ENCODE measurements around the gene USH2A. TPM values are rescaled to one million over a fixed set of nuclear protein-coding genes. Genes with fewer than 3 reads are reported as not detected.

USH2A gene
- total RNA-seq, 2 experiments from 2014 or later, result not detected

DNA sequence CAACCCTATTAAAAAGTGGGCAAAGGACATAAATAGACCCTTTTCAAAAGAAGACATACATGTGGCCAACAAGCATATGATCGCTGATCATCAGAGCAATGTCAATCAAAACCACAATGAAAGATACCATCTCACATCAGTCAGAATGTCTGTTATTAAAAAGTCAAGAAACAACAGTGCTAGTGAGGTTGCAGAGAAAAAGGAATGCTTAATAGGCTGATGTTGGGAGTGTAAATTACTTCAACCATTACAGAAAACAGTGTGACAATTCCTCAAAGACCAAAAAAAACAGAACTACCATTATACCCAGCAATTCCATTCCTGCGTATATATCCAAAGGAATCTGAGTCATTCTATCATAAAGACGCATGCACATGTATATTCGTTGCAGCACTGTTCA is 13.2 kb downstream of the USH2A start:
- Mint-ChIP-seq H3K4me3 (no peak overlapping the region), H3K27me3 (no peaks in the 10 kb centered on the region), H3K4me1 (ENCODE audit: low read depth) (no peaks in the 10 kb centered on the region), H3K9me3 (peaks cover 6% of the 10 kb centered on the region), H3K27ac (no peak overlapping the region), H3K36me3 (ENCODE audit: low read depth) (no peaks in the 10 kb centered on the region)
- ChIA-PET CTCF (no interaction called here), POLR2A (no interaction called here)
- Histone ChIP-seq H3K27me3 (ENCODE audit: control insufficient read depth in 1 of 2, insufficient read depth in 2 of 2, low read length in 2 of 2) (no peaks in the 10 kb centered on the region), H3K27ac (ENCODE audit: low read depth in 1 of 2, low read length in 2 of 2) (no peak overlapping the region), H3K36me3 (ENCODE audit: insufficient read depth, low read length) (no peaks in the 10 kb centered on the region), H3K9me3 (ENCODE audit: control insufficient read depth in 1 of 2, insufficient read depth in 1 of 2, low read length in 2 of 2) (peaks cover 0 to 5% of the 10 kb centered on the region in 2 experiments), H3K4me1 (ENCODE audit: insufficient read depth, low read length) (no peaks in the 10 kb centered on the region), H3K4me3 (ENCODE audit: low read length) (no peak overlapping the region)
- intact Hi-C loops (cut with DNase I, micrococcal nuclease), result no loop called here
- DNase-seq (no peak), ATAC-seq (ENCODE audit: poor library complexity) (no peak)
- TF ChIP-seq, protein P1, sequence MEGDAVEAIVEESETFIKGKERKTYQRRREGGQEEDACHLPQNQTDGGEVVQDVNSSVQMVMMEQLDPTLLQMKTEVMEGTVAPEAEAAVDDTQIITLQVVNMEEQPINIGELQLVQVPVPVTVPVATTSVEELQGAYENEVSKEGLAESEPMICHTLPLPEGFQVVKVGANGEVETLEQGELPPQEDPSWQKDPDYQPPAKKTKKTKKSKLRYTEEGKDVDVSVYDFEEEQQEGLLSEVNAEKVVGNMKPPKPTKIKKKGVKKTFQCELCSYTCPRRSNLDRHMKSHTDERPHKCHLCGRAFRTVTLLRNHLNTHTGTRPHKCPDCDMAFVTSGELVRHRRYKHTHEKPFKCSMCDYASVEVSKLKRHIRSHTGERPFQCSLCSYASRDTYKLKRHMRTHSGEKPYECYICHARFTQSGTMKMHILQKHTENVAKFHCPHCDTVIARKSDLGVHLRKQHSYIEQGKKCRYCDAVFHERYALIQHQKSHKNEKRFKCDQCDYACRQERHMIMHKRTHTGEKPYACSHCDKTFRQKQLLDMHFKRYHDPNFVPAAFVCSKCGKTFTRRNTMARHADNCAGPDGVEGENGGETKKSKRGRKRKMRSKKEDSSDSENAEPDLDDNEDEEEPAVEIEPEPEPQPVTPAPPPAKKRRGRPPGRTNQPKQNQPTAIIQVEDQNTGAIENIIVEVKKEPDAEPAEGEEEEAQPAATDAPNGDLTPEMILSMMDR (IDR thresholded peaks at IDR 0.05), result no peak

DNA sequence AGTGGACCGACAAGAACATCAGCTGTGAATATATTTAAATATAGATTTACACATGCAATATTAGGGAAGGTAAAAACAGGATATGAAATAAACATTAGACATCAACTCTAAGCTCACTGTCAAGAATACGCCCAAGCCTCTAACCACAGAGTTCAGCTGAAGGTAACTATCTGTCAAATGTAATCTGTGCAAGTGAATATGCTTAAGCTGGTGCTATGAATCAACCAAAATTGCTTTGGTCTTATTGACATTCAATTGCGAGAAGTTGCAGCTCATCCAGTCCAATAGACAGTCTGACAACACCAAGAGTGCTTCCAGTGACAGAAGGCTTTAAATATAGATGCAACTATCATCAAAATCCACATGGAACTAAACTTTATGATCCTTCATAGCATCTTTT is 32.3 kb downstream of the USH2A start:
- ATAC-seq (ENCODE audit: poor library complexity) (no peak), DNase-seq (no peak)
- H3K4me1 Mint-ChIP-seq (ENCODE audit: low read depth), result no peaks in the 10 kb centered on the region
- H3K27ac ChIP-seq (ENCODE audit: low read depth in 1 of 2, low read length in 2 of 2), result no peak overlapping the region
- peaks cover 2% of the 10 kb centered on the region for H3K9me3 Mint-ChIP-seq
- no peaks in the 10 kb centered on the region for H3K27me3 Mint-ChIP-seq
- TF ChIP-seq, protein P1 (IDR thresholded peaks at IDR 0.05), result no peak
- H3K4me3 ChIP-seq (ENCODE audit: low read length), result no peak overlapping the region
- no peak overlapping the region for H3K27ac Mint-ChIP-seq
- H3K27me3 ChIP-seq (ENCODE audit: control insufficient read depth in 1 of 2, insufficient read depth in 2 of 2, low read length in 2 of 2), result no peaks in the 10 kb centered on the region
- no peaks in the 10 kb centered on the region for H3K36me3 Mint-ChIP-seq (ENCODE audit: low read depth)
- H3K9me3 ChIP-seq (ENCODE audit: control insufficient read depth in 1 of 2, insufficient read depth in 1 of 2, low read length in 2 of 2), result no peaks in the 10 kb centered on the region
- H3K4me3 Mint-ChIP-seq, result no peak overlapping the region
- H3K36me3 ChIP-seq (ENCODE audit: insufficient read depth, low read length), result no peaks in the 10 kb centered on the region
- intact Hi-C loops (cut with DNase I, micrococcal nuclease), result no loop called here
- POLR2A ChIA-PET, result no interaction called here
- CTCF ChIA-PET, result no interaction called here
- H3K4me1 ChIP-seq (ENCODE audit: insufficient read depth, low read length), result no peaks in the 10 kb centered on the region

DNA sequence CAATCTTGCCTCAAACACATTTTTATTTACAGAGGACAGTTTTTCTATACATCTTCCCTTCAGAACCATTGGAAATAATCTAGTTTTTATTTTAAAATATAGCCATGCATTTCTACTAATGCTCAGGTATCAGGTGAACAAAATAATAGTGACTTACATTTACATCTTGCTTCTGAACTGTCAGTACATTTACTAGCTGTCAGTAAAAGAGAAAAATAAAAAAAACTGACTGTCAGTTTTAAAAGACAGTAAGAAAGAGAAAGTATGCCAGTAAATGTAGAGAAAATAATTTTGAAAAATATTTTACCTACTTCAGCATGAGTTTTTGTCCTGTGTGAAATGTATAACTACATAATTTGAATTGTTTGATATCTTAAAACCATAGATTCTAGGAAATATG is 33.5 kb downstream of the USH2A start:
- intact Hi-C loops (cut with DNase I, micrococcal nuclease), result no loop called here
- Histone ChIP-seq H3K4me1 (ENCODE audit: insufficient read depth, low read length) (no peaks in the 10 kb centered on the region), H3K27me3 (ENCODE audit: control insufficient read depth in 1 of 2, insufficient read depth in 2 of 2, low read length in 2 of 2) (no peaks in the 10 kb centered on the region), H3K27ac (ENCODE audit: low read depth in 1 of 2, low read length in 2 of 2) (no peak overlapping the region), H3K36me3 (ENCODE audit: insufficient read depth, low read length) (no peaks in the 10 kb centered on the region), H3K9me3 (ENCODE audit: control insufficient read depth in 1 of 2, insufficient read depth in 1 of 2, low read length in 2 of 2) (no peaks in the 10 kb centered on the region), H3K4me3 (ENCODE audit: low read length) (no peak overlapping the region)
- Mint-ChIP-seq H3K4me3 (no peak overlapping the region), H3K27me3 (no peaks in the 10 kb centered on the region), H3K27ac (no peak overlapping the region), H3K9me3 (peaks cover 5% of the 10 kb centered on the region), H3K36me3 (ENCODE audit: low read depth) (no peaks in the 10 kb centered on the region), H3K4me1 (ENCODE audit: low read depth) (no peaks in the 10 kb centered on the region)
- TF ChIP-seq, protein P1 (IDR thresholded peaks at IDR 0.05), result no peak
- no peak for DNase-seq
- POLR2A ChIA-PET, result no interaction called here
- CTCF ChIA-PET, result no interaction called here
- ATAC-seq (ENCODE audit: poor library complexity), result no peak
